GM12865 (cell line): ENCODE measurements around the gene ZNF662.
"Not testable (repeated sequence)": the region's sequence is repeated elsewhere in the genome, so short reads cannot be mapped to it uniquely, and the experiment has no call there.

ENCODE experiments used
- DNase-seq: peaks from one replicate; pipeline ENCODE4 v3.0.0; 2010; ENCODE audit warnings: low read depth
- H3K4me3 ChIP-seq: 2 replicates; pipeline ENCODE4 v1.5.1; 2011; ENCODE audit warnings: mild to moderate bottlenecking, low read depth, low read length, control low read depth
- CTCF ChIP-seq: IDR thresholded peaks from 2 replicates; pipeline ENCODE4 v1.5.1; 2011; ENCODE audit warnings: low read length, control low read depth, low read depth, inconsistent platforms; ENCODE audit not compliant: insufficient read depth; ENCODE audit errors: missing control alignments

The ZNF662 gene

GRCh38 chr3:42876940-42877720, 28.8 kb upstream of the ZNF662 start:
- H3K4me3 ChIP-seq, result no peak overlapping the region
- TF ChIP-seq CTCF, result no peak
- DNase-seq, result no peak

- DNase-seq, result no peak
- no peak overlapping the region for H3K4me3 ChIP-seq
- TF ChIP-seq CTCF, result no peak
Observed at GRCh38 chr3:42877881-42878280, 28.1 kb upstream of the ZNF662 start.

GRCh38 chr3:42880183-42880582, 25.8 kb upstream of the ZNF662 start:
- TF ChIP-seq CTCF, result no peak
- DNase-seq, result no peak

GRCh38 chr3:42880601-42881451, 25.1 kb upstream of the ZNF662 start:
- peak; percentile 91 for TF ChIP-seq CTCF
- DNase-seq, result peak; percentile 92
- H3K4me3 ChIP-seq, result peak overlapping the region; percentile 62

More at GRCh38 chr3:42880183-42880582, 25.8 kb upstream of the ZNF662 start:
- no peak overlapping the region for H3K4me3 ChIP-seq

GRCh38 chr3:42883251-42883930, 22.6 kb upstream of the ZNF662 start:
- not testable (repeated sequence) for DNase-seq

GRCh38 chr3:42884324-42884723, 21.6 kb upstream of the ZNF662 start:
- TF ChIP-seq CTCF, result no peak
- no peak for DNase-seq

More at GRCh38 chr3:42883251-42883930, 22.6 kb upstream of the ZNF662 start:
- not testable (repeated sequence) for H3K4me3 ChIP-seq

More at GRCh38 chr3:42884324-42884723, 21.6 kb upstream of the ZNF662 start:
- no peak overlapping the region for H3K4me3 ChIP-seq
